ENCODE results near the gene SCD5.

- no peak for TF ChIP-seq POLR2A (IDR thresholded peaks at IDR 0.05; ENCODE audit: low read depth, low read length)
- no peak for TF ChIP-seq POLR2AphosphoS5 (IDR thresholded peaks at IDR 0.05; ENCODE audit: low read depth, low read length)
Observed at GRCh38 chr4:82737354-82737753, 61.2 kb downstream of the SCD5 start.
